Aorta (tissue), 5 donors: ENCODE measurements around the gene PLCXD3. TPM values are rescaled to one million over a fixed set of nuclear protein-coding genes. Genes with fewer than 3 reads are reported as not detected.

Experiments
- ATAC-seq: fragments of 200-7000 bp; cut with Tn5 transposase; one replicate; pipeline ENCODE4 v1.9.1; 2022; ENCODE audit warnings: moderate library complexity; ENCODE audit not compliant: low FRiP score
- DNase-seq, 2 donors: peaks; one replicate each; pipeline ENCODE4 v3.0.0-alpha.2; 2020
- H3K27ac ChIP-seq, 2 donors: one replicate each; pipeline ENCODE4 v1.5.1; 2013; ENCODE audit warnings: low read length in 2 of 2, mild to moderate bottlenecking in 2 of 2, moderate library complexity in 2 of 2, control low read depth in 1 of 2, inconsistent platforms in 1 of 2, low read depth in 1 of 2
- H3K27me3 ChIP-seq, 2 donors: one replicate each; pipeline ENCODE4 v1.6.1; 2013; ENCODE audit warnings: control low read depth in 1 of 2, low read length in 1 of 2, mild to moderate bottlenecking in 1 of 2, moderate library complexity in 1 of 2; ENCODE audit not compliant: insufficient read depth in 2 of 2, control insufficient read depth in 1 of 2
- H3K36me3 ChIP-seq, 2 donors: one replicate each; pipeline ENCODE4 v1.6.1; 2013; ENCODE audit warnings: control low read depth in 1 of 2, low read length in 1 of 2, mild to moderate bottlenecking in 1 of 2; ENCODE audit not compliant: insufficient read depth in 2 of 2, control insufficient read depth in 1 of 2
- H3K4me1 ChIP-seq, 2 donors: one replicate each; pipeline ENCODE4 v1.6.1; 2013; ENCODE audit warnings: low read length in 2 of 2, control low read depth in 1 of 2, mild to moderate bottlenecking in 1 of 2, moderate library complexity in 1 of 2; ENCODE audit not compliant: insufficient read depth in 2 of 2, control insufficient read depth in 1 of 2
- H3K4me3 ChIP-seq, 2 donors: one replicate each; pipeline ENCODE4 v1.5.1; 2013; ENCODE audit warnings: low read length in 2 of 2, control low read depth in 1 of 2, mild to moderate bottlenecking in 1 of 2
- H3K9me3 ChIP-seq: one replicate; pipeline ENCODE4 v1.6.1; 2013; ENCODE audit warnings: mild to moderate bottlenecking, low read length; ENCODE audit not compliant: control insufficient read depth
- WGBS, 2 donors: extraction: QIAGEN DNeasy Blood & Tissue Kit; methylation state at CpG; one replicate each; pipeline ENCODE4 v1.1.7; 2013; 5-methylcytosine and 5-hydroxymethylcytosine counted together
- intact Hi-C, 2 donors: fragments of 100-400 bp; cut with DNase I; formaldehyde crosslinking; loops; one replicate each; pipeline versions ENCODE4 v1.14.2 to v1.15.0; 2022
- polyA plus RNA-seq, 2 donors: library from polyadenylated mRNA; stranded (reverse); fragments of 200-250 nt; gene quantifications; one replicate each; pipeline ENCODE4 v1.2.3, GENCODE V29; 2013
- total RNA-seq, 2 donors: library from RNA; stranded (reverse); fragmentation: NEBNext Ultra II Directional; extraction: Animal tissue kit (Norgen Biotek cat#: 25700); gene quantifications; one replicate each; pipeline ENCODE4 v1.2.1, GENCODE V29; 2021
- donor health status: healthy with polysubstance abuse.
- donor health status: Bipolar disorder and iron deficiency.
- donor health status: DM: no; HTN: no; CAD: no.
- donor health status: DM: no; HTN: no; CAD: no.
- donor health status: DM: yes; HTN: yes; CAD: no.

PLCXD3 gene
- total and polyA plus RNA-seq, 4 donors, result 0.67 to 14.5 (median 8.3) TPM

DNA sequence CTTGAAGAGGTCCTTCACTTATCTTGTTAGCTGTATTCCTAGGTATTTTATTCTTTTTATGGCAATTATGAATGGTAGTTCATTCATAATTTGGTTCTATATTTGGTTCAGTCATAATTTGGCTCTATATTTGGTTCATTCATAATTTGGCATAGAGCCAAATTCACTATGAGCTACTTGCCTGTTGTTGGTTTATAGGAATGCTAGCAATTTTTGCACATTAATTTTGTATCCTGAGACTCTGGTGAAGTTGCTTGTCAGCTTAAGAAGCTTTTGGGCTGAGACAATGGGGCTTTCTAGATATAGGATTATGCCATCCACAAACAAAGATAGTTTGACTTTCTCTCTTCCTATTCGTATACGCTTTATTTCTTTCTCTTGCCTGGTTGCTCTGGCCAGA, 142.2 kb downstream of the PLCXD3 start:
- intact Hi-C loops, result no loop called here
- no peak for ATAC-seq

DNA sequence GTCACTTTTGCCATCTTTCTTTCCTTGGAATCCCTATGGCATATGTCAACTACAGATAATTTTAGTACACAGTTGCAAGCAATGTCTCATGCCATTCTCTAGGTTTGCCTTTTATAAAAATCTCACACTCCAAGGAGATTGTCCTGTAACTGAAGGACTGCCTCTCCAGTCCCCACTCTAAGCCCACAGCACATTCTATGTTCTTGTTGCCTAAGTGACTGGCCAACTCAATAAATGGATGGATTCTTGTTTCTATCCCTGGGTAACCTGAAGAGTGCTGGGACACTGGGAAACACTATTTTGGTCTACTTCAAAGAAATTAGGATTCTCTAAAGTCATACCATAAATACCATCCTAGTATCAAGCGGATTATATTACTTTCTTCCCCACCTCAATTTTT, 145.0 kb downstream of the PLCXD3 start:
- 0 to 2% methylated on average over 1 of the region's 1 CpG for WGBS, 2 donors
- H3K36me3 ChIP-seq, result no peaks in the 10 kb centered on the region
- DNase-seq (no peak), ATAC-seq (no peak)
- no peaks in the 10 kb centered on the region for H3K9me3 ChIP-seq
- intact Hi-C loops, result no loop called here
- H3K4me3 ChIP-seq, result no peak overlapping the region
- no peaks in the 10 kb centered on the region for H3K4me1 ChIP-seq
- H3K27ac ChIP-seq, result no peak overlapping the region
- no peaks in the 10 kb centered on the region for H3K27me3 ChIP-seq

More for the DNA sequence above, 142.2 kb downstream of the PLCXD3 start:
- Histone ChIP-seq H3K4me3 (no peak overlapping the region), H3K27me3 (no peaks in the 10 kb centered on the region), H3K36me3 (no peaks in the 10 kb centered on the region), H3K4me1 (no peaks in the 10 kb centered on the region), H3K27ac (no peak overlapping the region), H3K9me3 (no peaks in the 10 kb centered on the region)
- 81 to 90% methylated on average over 2 of the region's 2 CpGs for WGBS, 2 donors
- DNase-seq, result no peak

DNA sequence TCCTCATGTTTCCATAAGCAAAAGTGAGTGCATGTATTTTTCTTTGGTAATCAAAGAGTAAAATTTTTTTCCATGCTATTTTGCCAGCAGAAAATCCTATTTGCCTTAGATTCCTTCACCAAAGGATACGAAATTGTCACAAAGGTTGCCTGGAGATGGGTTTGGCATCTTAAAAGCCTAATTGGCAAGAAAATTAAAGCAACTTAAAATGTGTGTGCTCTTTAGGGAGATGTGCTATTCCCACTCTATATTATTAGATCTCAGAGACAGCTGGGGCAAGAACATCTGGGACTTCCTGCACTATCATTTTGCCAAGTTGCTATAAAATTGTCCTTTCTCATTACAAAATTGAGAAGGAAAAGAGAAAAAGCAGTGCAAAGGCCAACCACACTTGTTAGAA, 146.1 kb downstream of the PLCXD3 start:
- ATAC-seq (no peak), DNase-seq (no peak)
- no peaks in the 10 kb centered on the region for H3K4me1 ChIP-seq
- no peaks in the 10 kb centered on the region for H3K9me3 ChIP-seq
- H3K36me3 ChIP-seq, result no peaks in the 10 kb centered on the region
- intact Hi-C loops, result no loop called here
- WGBS, 2 donors, result 44 to 47% methylated on average over 1 of the region's 1 CpG
- no peak overlapping the region for H3K4me3 ChIP-seq
- H3K27me3 ChIP-seq, result no peaks in the 10 kb centered on the region
- H3K27ac ChIP-seq, result no peak overlapping the region

DNA sequence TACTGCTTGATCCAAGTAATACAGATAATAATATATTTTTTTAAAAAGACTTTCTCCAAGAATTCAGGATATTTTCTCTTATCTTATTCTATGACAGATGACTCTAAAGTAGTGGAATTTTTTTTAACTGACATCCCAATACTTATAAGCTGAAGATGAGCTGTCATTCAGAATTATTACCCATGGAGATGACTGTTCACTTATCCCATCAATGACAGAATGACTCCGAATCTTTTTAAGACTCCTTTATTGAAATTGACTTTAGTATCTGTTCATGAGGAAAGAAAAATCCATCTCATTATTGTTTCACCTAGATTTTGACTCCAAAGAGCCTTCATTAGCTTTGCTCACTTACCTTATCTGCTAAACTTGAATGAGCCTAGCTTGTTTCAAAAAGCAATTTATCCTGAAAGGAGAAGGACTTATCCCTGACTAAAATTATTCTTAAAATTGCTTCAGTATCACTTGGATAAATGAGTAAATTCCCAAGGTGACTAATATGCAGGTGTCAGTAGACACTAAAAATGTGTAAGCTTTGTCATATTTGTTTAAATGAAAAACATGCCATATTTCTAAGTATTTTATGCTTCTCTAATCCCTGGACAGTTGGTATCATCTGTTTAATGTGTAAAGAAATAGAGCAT, 146.9 kb downstream of the PLCXD3 start:
- DNase-seq, result no peak
- intact Hi-C loops, result no loop called here
- H3K36me3 ChIP-seq, result no peaks in the 10 kb centered on the region
- no peak overlapping the region for H3K27ac ChIP-seq
- no peaks in the 10 kb centered on the region for H3K4me1 ChIP-seq
- no peaks in the 10 kb centered on the region for H3K27me3 ChIP-seq
- H3K4me3 ChIP-seq, result no peak overlapping the region
- 82 to 93% methylated on average over 1 of the region's 1 CpG for WGBS, 2 donors
- no peaks in the 10 kb centered on the region for H3K9me3 ChIP-seq
- no peak for ATAC-seq

DNA sequence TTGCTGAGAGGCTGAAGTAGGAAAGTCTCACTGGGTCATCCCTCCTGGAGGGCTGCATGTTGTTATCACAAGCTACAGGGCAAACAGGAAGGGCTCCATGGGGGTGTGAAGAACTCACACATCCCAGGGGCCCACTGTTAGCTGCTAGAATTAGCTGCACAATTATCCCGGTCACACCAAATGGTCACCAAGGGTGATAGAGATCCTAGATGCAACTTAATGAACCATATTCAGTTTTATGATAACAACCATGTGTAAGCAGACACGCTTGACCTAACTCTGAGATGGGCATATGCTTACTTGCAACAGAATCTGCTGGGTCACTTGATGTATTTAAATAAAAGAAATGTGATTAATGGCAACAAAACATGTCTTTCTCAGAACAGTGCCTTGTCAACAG, 153.6 kb downstream of the PLCXD3 start:
- DNase-seq (no peak), ATAC-seq (no peak)
- Histone ChIP-seq H3K4me3 (no peak overlapping the region), H3K27ac (no peak overlapping the region), H3K4me1 (no peaks in the 10 kb centered on the region), H3K27me3 (no peaks in the 10 kb centered on the region), H3K36me3 (no peaks in the 10 kb centered on the region), H3K9me3 (no peaks in the 10 kb centered on the region)
- 60 to 73% methylated on average over 2 of the region's 2 CpGs for WGBS, 2 donors
- intact Hi-C loops, result no loop called here

DNA sequence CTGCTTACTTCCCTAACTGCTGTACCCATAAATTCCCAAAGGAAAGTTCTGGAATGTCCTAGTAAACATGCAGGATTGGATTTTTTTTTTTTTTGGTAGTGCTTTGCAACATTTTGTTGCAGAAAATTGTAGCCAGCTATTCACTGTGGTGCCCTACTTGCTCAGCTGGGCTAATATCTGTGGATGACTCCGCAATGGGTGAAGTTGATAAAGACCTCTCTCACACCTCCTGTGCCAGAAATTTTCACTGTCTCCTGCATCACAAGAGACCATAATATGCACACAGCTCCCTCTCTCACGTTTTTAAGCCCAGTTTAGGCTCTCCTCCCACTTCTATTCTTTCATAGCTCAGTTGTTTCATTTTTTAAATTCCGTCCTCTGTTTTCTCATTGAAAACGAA, 160.6 kb downstream of the PLCXD3 start:
- Histone ChIP-seq H3K9me3 (no peaks in the 10 kb centered on the region), H3K27me3 (no peaks in the 10 kb centered on the region), H3K27ac (peak overlapping the region in 1 of 2 donors; percentile 25), H3K4me3 (no peak overlapping the region), H3K36me3 (no peaks in the 10 kb centered on the region), H3K4me1 (peaks cover 0 to 3% of the 10 kb centered on the region in 2 donors)
- no peak for ATAC-seq
- intact Hi-C loops, result no loop called here
- 43% methylated on average over 4 of the region's 4 CpGs for WGBS, 2 donors
- DNase-seq, result no peak

DNA sequence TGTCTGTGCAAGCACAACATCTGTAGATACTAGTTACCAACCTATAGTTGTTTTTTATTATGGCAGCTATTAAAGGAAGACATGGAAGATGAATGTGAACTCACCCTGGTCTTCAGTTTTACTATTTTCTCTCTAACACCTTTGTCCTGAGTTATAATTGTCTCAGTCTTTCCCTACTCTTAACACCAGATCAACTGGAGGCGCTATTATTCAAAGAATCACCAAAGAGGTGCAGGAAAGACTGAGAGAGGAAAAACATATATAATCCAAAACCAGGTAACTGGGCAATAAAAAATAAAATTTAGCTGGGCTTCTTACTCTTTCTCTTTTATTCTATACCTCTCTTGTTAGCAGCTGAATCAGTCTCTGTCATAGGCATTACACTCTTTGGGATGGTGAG, 162.8 kb downstream of the PLCXD3 start:
- Histone ChIP-seq H3K27ac (no peak overlapping the region), H3K36me3 (no peaks in the 10 kb centered on the region), H3K9me3 (no peaks in the 10 kb centered on the region), H3K4me1 (peaks cover 0 to 3% of the 10 kb centered on the region in 2 donors), H3K4me3 (no peak overlapping the region), H3K27me3 (no peaks in the 10 kb centered on the region)
- intact Hi-C loops, result no loop called here
- no peak for ATAC-seq
- WGBS, 2 donors, result 98 to 100% methylated on average over 1 of the region's 1 CpG
- no peak for DNase-seq

DNA sequence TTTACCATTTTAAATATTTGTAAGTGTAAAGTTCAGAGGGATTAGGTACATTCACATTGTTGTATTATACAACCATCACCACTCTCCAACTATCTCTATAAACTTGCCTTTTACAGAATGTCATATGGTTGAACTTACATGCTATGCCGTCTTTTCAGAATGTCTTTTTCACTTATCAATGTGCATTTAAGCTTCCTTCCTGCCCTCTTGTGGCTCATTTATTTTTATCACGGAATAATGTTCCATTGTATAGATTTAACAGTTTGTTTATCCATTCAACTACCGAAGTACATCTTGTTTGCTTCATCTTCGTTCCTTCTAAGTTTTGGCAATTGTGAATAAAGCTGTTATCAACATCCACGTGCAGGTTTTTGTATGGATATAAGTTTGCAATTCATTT, 163.8 kb downstream of the PLCXD3 start:
- Histone ChIP-seq H3K4me1 (peaks cover 0 to 3% of the 10 kb centered on the region in 2 donors), H3K27ac (no peak overlapping the region), H3K36me3 (no peaks in the 10 kb centered on the region), H3K9me3 (no peaks in the 10 kb centered on the region), H3K4me3 (no peak overlapping the region), H3K27me3 (no peaks in the 10 kb centered on the region)
- no peak for DNase-seq
- no peak for ATAC-seq
- WGBS, 2 donors, result 56 to 59% methylated on average over 5 of the region's 5 CpGs
- intact Hi-C loops, result no loop called here

DNA sequence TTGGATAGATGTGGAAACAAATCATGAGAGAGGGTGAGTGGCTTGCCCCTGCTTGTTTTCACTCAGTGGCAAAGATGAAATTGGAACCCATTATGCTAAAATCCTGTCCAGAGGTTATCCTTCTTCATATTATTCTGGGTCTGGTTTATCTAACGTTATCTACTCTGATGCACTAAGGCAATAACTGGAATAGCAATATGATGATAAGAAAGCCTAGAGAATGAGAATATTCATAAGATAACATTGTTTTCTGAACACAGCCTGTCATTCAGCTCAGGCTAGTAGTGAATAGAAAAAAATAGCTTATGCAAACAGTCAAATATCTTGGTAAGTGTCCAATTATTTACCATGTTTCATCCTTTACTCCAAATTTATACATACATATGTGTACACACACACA, 165.1 kb downstream of the PLCXD3 start:
- Histone ChIP-seq H3K36me3 (no peaks in the 10 kb centered on the region), H3K9me3 (no peaks in the 10 kb centered on the region), H3K4me1 (peaks cover 0 to 4% of the 10 kb centered on the region in 2 donors), H3K4me3 (no peak overlapping the region), H3K27ac (no peak overlapping the region), H3K27me3 (no peaks in the 10 kb centered on the region)
- DNase-seq, result no peak
- no peak for ATAC-seq
- intact Hi-C loops, result no loop called here
- WGBS, 2 donors, result 44 to 46% methylated on average over 1 of the region's 1 CpG
